ENCODE results near the gene RNGTT. TPM values are rescaled to one million over a fixed set of nuclear protein-coding genes. Genes with fewer than 3 reads are reported as not detected.

RNGTT gene
- total and polyA plus RNA-seq, 8 donors = 1.8 to 31.6 (median 5.8) TPM

- no peaks in the 10 kb centered on the region for H3K27me3 ChIP-seq
- H3K4me1 ChIP-seq = no peaks in the 10 kb centered on the region
- no peak overlapping the region for H3K27ac ChIP-seq
- no peak overlapping the region for H3K4me3 ChIP-seq
- intact Hi-C loops (cut with DNase I; ENCODE audit: low total_unique reads) = no loop called here
- DNase-seq = no peak
- no peak for TF ChIP-seq EP300 (IDR thresholded peaks at IDR 0.05)
- no peak for TF ChIP-seq POLR2A (IDR thresholded peaks at IDR 0.05)
- TF ChIP-seq POLR2AphosphoS5 (IDR thresholded peaks at IDR 0.05) = no peak
- TF ChIP-seq, protein P1, sequence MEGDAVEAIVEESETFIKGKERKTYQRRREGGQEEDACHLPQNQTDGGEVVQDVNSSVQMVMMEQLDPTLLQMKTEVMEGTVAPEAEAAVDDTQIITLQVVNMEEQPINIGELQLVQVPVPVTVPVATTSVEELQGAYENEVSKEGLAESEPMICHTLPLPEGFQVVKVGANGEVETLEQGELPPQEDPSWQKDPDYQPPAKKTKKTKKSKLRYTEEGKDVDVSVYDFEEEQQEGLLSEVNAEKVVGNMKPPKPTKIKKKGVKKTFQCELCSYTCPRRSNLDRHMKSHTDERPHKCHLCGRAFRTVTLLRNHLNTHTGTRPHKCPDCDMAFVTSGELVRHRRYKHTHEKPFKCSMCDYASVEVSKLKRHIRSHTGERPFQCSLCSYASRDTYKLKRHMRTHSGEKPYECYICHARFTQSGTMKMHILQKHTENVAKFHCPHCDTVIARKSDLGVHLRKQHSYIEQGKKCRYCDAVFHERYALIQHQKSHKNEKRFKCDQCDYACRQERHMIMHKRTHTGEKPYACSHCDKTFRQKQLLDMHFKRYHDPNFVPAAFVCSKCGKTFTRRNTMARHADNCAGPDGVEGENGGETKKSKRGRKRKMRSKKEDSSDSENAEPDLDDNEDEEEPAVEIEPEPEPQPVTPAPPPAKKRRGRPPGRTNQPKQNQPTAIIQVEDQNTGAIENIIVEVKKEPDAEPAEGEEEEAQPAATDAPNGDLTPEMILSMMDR (IDR thresholded peaks at IDR 0.05) = no peak
- peaks cover 0 to 20% (median 13%) of the 10 kb centered on the region in 4 donors for H3K36me3 ChIP-seq
- WGBS, 5 donors = 71 to 98% (median 80%) methylated on average over 2 of the region's 2 CpGs
- peaks cover 21 to 72% (median 33%) of the 10 kb centered on the region in 4 donors for H3K9me3 ChIP-seq
Measured at GRCh38 chr6:88671624-88672023, 291.8 kb downstream of the RNGTT start.

GRCh38 chr6:88670369-88670768, 293.0 kb downstream of the RNGTT start:
- Histone ChIP-seq H3K36me3 (peaks cover 0 to 23% (median 13%) of the 10 kb centered on the region in 4 donors), H3K4me3 (no peak overlapping the region), H3K27me3 (no peaks in the 10 kb centered on the region), H3K27ac (no peak overlapping the region), H3K9me3 (peaks cover 21 to 72% (median 33%) of the 10 kb centered on the region in 4 donors), H3K4me1 (no peaks in the 10 kb centered on the region)
- TF ChIP-seq, protein P1 (IDR thresholded peaks at IDR 0.05) = no peak
- 88 to 100% (median 97%) methylated on average over 3 of the region's 3 CpGs for WGBS, 5 donors
- no peak for DNase-seq
- intact Hi-C loops (cut with DNase I; ENCODE audit: low total_unique reads) = no loop called here

- H3K4me1 ChIP-seq = no peaks in the 10 kb centered on the region
- no peak for DNase-seq
- H3K4me3 ChIP-seq = no peak overlapping the region
- no peak overlapping the region for H3K27ac ChIP-seq
- H3K36me3 ChIP-seq = peaks cover 0 to 23% (median 13%) of the 10 kb centered on the region in 4 donors
- no peak for TF ChIP-seq POLR2AphosphoS5 (IDR thresholded peaks at IDR 0.05)
- no peak for TF ChIP-seq POLR2A (IDR thresholded peaks at IDR 0.05)
- TF ChIP-seq EP300 (IDR thresholded peaks at IDR 0.05) = no peak
- TF ChIP-seq, protein P1 (IDR thresholded peaks at IDR 0.05) = no peak
- intact Hi-C loops (cut with DNase I; ENCODE audit: low total_unique reads) = no loop called here
- H3K27me3 ChIP-seq = no peaks in the 10 kb centered on the region
- H3K9me3 ChIP-seq = peaks cover 21 to 72% (median 33%) of the 10 kb centered on the region in 4 donors
- 94 to 99% (median 98%) methylated on average over 4 of the region's 4 CpGs for WGBS, 5 donors
Measured at GRCh38 chr6:88669475-88669874, 293.9 kb downstream of the RNGTT start.

GRCh38 chr6:88666901-88667300, 296.5 kb downstream of the RNGTT start:
- peaks cover 22 to 77% (median 44%) of the 10 kb centered on the region in 4 donors for H3K9me3 ChIP-seq
- intact Hi-C loops (cut with DNase I; ENCODE audit: low total_unique reads) = no loop called here
- no peak for TF ChIP-seq POLR2A (IDR thresholded peaks at IDR 0.05)

DNA sequence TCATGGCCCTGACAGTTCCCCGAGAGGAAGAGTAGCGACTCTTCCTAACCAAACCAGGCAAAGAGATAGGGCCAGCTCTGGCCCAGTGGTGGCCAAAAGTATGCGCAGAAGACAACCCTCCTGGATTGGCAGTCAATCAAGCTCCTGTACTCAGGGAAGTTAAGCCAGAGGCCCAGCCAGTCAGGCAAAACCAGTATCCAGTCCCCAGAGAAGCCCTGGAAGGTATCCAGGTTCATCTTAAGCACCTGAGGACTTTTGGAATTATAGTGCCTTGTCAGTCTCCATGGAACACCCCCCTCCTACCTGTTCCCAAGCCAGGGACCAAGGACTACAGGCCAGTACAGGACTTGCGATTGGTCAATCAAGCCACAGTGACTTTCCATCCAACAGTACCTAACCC, 298.3 kb downstream of the RNGTT start:
- 94 to 99% (median 98%) methylated on average over 4 of the region's 4 CpGs for whole genome bisulfite sequencing, 5 donors
- no peak overlapping the region for H3K27ac ChIP-seq
- TF ChIP-seq, protein P1 (IDR thresholded peaks at IDR 0.05) = no peak
- TF ChIP-seq POLR2AphosphoS5 (IDR thresholded peaks at IDR 0.05) = no peak
- no peak for TF ChIP-seq EP300 (IDR thresholded peaks at IDR 0.05)
- no peak for TF ChIP-seq POLR2A (IDR thresholded peaks at IDR 0.05)
- intact Hi-C loops (cut with DNase I; ENCODE audit: low total_unique reads) = no loop called here
- no peaks in the 10 kb centered on the region for H3K4me1 ChIP-seq
- H3K4me3 ChIP-seq = no peak overlapping the region
- H3K9me3 ChIP-seq = peaks cover 10 to 66% (median 37%) of the 10 kb centered on the region in 4 donors
- DNase-seq = no peak
- no peaks in the 10 kb centered on the region for H3K27me3 ChIP-seq
- peaks cover 0 to 18% (median 2%) of the 10 kb centered on the region in 4 donors for H3K36me3 ChIP-seq

More at GRCh38 chr6:88666901-88667300, 296.5 kb downstream of the RNGTT start:
- H3K27ac ChIP-seq = no peak overlapping the region
- DNase-seq = no peak
- no peaks in the 10 kb centered on the region for H3K27me3 ChIP-seq
- H3K4me3 ChIP-seq = no peak overlapping the region
- H3K36me3 ChIP-seq = peaks cover 0 to 34% (median 11%) of the 10 kb centered on the region in 4 donors
- H3K4me1 ChIP-seq = no peaks in the 10 kb centered on the region
- WGBS, 5 donors = 92 to 99% (median 94%) methylated on average over 5 of the region's 5 CpGs
